HUDEP-2 (cell line): ENCODE results near the gene GHRH.

Experiments used
- DNase-seq, 76 experiments: peaks; one replicate each; lab custom pipeline; 2025; ENCODE audit not compliant: unreplicated experiment in 76 of 76; lab: John Stamatoyannopoulos, UW

The GHRH gene

GRCh38 chr20:37219751-37220668, 41.6 kb downstream of the GHRH start:
- no peak for DNase-seq

- DNase-seq: no peak
Observed at GRCh38 chr20:37218976-37219375, 42.6 kb downstream of the GHRH start.

- no peak for DNase-seq
Observed at GRCh38 chr20:37218441-37218840, 43.2 kb downstream of the GHRH start.

GRCh38 chr20:37209661-37210314, 51.8 kb downstream of the GHRH start:
- DNase-seq: no peak

- no peak for DNase-seq
Observed at GRCh38 chr20:37209193-37209592, 52.4 kb downstream of the GHRH start.

- no peak for DNase-seq
Observed at GRCh38 chr20:37207171-37207570, 54.4 kb downstream of the GHRH start.

GRCh38 chr20:37205794-37206193, 55.8 kb downstream of the GHRH start:
- DNase-seq: no peak

- no peak for DNase-seq
Observed at GRCh38 chr20:37205130-37205529, 56.5 kb downstream of the GHRH start.

- no peak for DNase-seq
Observed at GRCh38 chr20:37204056-37204455, 57.6 kb downstream of the GHRH start.

GRCh38 chr20:37202267-37202943, 59.2 kb downstream of the GHRH start:
- DNase-seq: peak in 14 of 76 experiments; percentile 1 to 47 (median 14)

GRCh38 chr20:37201827-37202162, 59.8 kb downstream of the GHRH start:
- DNase-seq: no peak
